Calu3 (cell line): Measurements from ENCODE around the gene MRPL4. TPM values are rescaled to one million over a fixed set of nuclear protein-coding genes. Genes with fewer than 3 reads are reported as not detected.

ENCODE experiments used
- BruUV-seq: library from RNA; stranded (reverse); fragments of 400-500 nt; replicated peaks from 2 replicates; lab custom pipeline; 2021; lab: Mats Ljungman, UMichigan
- CTCF ChIA-PET: fragments of 300-600 bp; sonication (Branson Sonifier 250); formaldehyde crosslinking; loops from one replicate; lab custom pipeline; 2022; ENCODE audit warnings: antibody characterized with exemption; lab: Charles Lee
- DNase-seq: peaks from one replicate; pipeline ENCODE4 v3.0.0; 2022
- H3K27ac Mint-ChIP-seq: one replicate; pipeline ENCODE4 v1.8.0; 2022; ENCODE audit warnings: mixed read lengths; ENCODE audit not compliant: unreplicated experiment
- H3K27me3 Mint-ChIP-seq: one replicate; pipeline ENCODE4 v1.8.0; 2022; ENCODE audit warnings: mixed read lengths; ENCODE audit not compliant: unreplicated experiment
- H3K36me3 Mint-ChIP-seq: one replicate; pipeline ENCODE4 v1.8.0; 2022; ENCODE audit warnings: mild to moderate bottlenecking, moderate library complexity, mixed read lengths; ENCODE audit not compliant: insufficient read depth, unreplicated experiment
- H3K4me1 Mint-ChIP-seq: one replicate; pipeline ENCODE4 v1.8.0; 2022; ENCODE audit warnings: mild to moderate bottlenecking, low read depth, mixed read lengths; ENCODE audit not compliant: unreplicated experiment
- H3K4me3 Mint-ChIP-seq: one replicate; pipeline ENCODE4 v1.8.0; 2022; ENCODE audit warnings: mild to moderate bottlenecking, low read depth, moderate library complexity, mixed read lengths; ENCODE audit not compliant: unreplicated experiment
- H3K9me3 Mint-ChIP-seq: one replicate; pipeline ENCODE4 v1.8.0; 2022; ENCODE audit warnings: low read depth, mixed read lengths; ENCODE audit not compliant: unreplicated experiment
- intact Hi-C: fragments of 100-400 bp; cut with micrococcal nuclease; formaldehyde crosslinking; loops from one replicate; pipeline ENCODE4 v1.10.0; 2022; ENCODE audit not compliant: unreplicated experiment
- microRNA-seq: library from miRNA; unstranded; fragments of <30 nt; microRNA quantifications from one replicate; pipeline ENCODE4 v1.2.0, GENCODE V29; 2022
- total RNA-seq: library from RNA; stranded (reverse); gene quantifications from 2 replicates; pipeline ENCODE4 v1.2.3, GENCODE V29; 2022
- TF ChIP-seq, protein P1 (sequence below): fragments of 200-600 bp; IDR thresholded peaks from one replicate; pipeline ENCODE4 v1.8.0; 2022; ENCODE audit warnings: antibody characterized with exemption; ENCODE audit not compliant: unreplicated experiment

Gene MRPL4
- total RNA-seq, 1 experiment from 2014 or later: 60.4 TPM

- TF ChIP-seq, protein P1, sequence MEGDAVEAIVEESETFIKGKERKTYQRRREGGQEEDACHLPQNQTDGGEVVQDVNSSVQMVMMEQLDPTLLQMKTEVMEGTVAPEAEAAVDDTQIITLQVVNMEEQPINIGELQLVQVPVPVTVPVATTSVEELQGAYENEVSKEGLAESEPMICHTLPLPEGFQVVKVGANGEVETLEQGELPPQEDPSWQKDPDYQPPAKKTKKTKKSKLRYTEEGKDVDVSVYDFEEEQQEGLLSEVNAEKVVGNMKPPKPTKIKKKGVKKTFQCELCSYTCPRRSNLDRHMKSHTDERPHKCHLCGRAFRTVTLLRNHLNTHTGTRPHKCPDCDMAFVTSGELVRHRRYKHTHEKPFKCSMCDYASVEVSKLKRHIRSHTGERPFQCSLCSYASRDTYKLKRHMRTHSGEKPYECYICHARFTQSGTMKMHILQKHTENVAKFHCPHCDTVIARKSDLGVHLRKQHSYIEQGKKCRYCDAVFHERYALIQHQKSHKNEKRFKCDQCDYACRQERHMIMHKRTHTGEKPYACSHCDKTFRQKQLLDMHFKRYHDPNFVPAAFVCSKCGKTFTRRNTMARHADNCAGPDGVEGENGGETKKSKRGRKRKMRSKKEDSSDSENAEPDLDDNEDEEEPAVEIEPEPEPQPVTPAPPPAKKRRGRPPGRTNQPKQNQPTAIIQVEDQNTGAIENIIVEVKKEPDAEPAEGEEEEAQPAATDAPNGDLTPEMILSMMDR: no peak
- Mint-ChIP-seq H3K4me3 (no peak within 1 kb of the TSS), H3K4me1 (peaks cover 1% of the 10 kb centered on the region), H3K9me3 (no peaks in the 10 kb centered on the region), H3K36me3 (no peaks in the 10 kb centered on the region), H3K27ac (no peak within 1 kb of the TSS), H3K27me3 (no peaks in the 10 kb centered on the region)
- CTCF ChIA-PET: no interaction called here
- intact Hi-C loops: no loop called here
- DNase-seq: no peak
- BruUV-seq: no TSS peak
Measured at GRCh38 chr19:10309423-10309822, 57.4 kb downstream of the MRPL4 start, which contains the start of gene ZGLP1. Gene ZGLP1, minus strand, starts transcription at chr19:10309815.

Small RNA genes within 50 kb of the gene (microRNA-seq; reads per million reads assigned to microRNA genes)
- gene MIR4322: not detected

Other genes starting within 250 kb of the MRPL4 start
- 0.26 and 0.49 TPM in 2 replicates for gene COL5A3, start 241.7 kb upstream of the MRPL4 start, total RNA-seq
- not detected in 2 replicates for gene RDH8, start 238.7 kb upstream of the MRPL4 start, total RNA-seq
- gene SHFL, start 165.9 kb upstream of the MRPL4 start, total RNA-seq: 37.3 and 61.5 TPM in 2 replicates
- gene ANGPTL6, start 149.5 kb upstream of the MRPL4 start, total RNA-seq: 0.59 and 1.2 TPM in 2 replicates
- 52.2 and 56.4 TPM in 2 replicates for gene PPAN, start 145.9 kb upstream of the MRPL4 start, total RNA-seq
- 20.7 and 25.2 TPM in 2 replicates for gene P2RY11, start 140.5 kb upstream of the MRPL4 start, total RNA-seq
- 143 and 149 TPM in 2 replicates for gene EIF3G, start 132.3 kb upstream of the MRPL4 start, total RNA-seq
- gene DNMT1, start 57.3 kb upstream of the MRPL4 start, total RNA-seq: 133 and 139 TPM in 2 replicates
- 4.8 and 5.3 TPM in 2 replicates for gene S1PR2, start 20.9 kb upstream of the MRPL4 start, total RNA-seq
- gene ICAM1, start 18.9 kb downstream of the MRPL4 start, total RNA-seq: 91.0 and 147 TPM in 2 replicates
- 1.6 and 1.7 TPM in 2 replicates for gene ICAM4, start 34.7 kb downstream of the MRPL4 start, total RNA-seq
- gene ICAM5, start 37.7 kb downstream of the MRPL4 start, total RNA-seq: 0.61 and 1.3 TPM in 2 replicates
- gene ZGLP1, start 57.6 kb downstream of the MRPL4 start, total RNA-seq: 4.6 and 7.0 TPM in 2 replicates
- 18.7 and 18.9 TPM in 2 replicates for gene FDX2, start 63.8 kb downstream of the MRPL4 start, total RNA-seq
- gene RAVER1, start 81.3 kb downstream of the MRPL4 start, total RNA-seq: 38.5 and 43.2 TPM in 2 replicates
- 10.8 and 11.1 TPM in 2 replicates for gene ICAM3, start 87.4 kb downstream of the MRPL4 start, total RNA-seq
- gene TYK2, start 128.4 kb downstream of the MRPL4 start, total RNA-seq: 120 and 130 TPM in 2 replicates
- 181 and 187 TPM in 2 replicates for gene CDC37, start 151.3 kb downstream of the MRPL4 start, total RNA-seq
- gene PDE4A, start 168.3 kb downstream of the MRPL4 start, total RNA-seq: 2.8 and 3.6 TPM in 2 replicates